GM12892 (cell line): ENCODE data around the gene KATNB1.
A peak's percentile ranks its signal among the peaks of the same experiment; 100 is the strongest.
"Not testable (repeated sequence)": the region's sequence is repeated elsewhere in the genome, so short reads cannot be mapped to it uniquely, and the experiment has no call there.

ENCODE experiments used
- DNase-seq: peaks from one replicate; pipeline ENCODE4 v3.0.0; 2011; ENCODE audit not compliant: insufficient read length
- FAIRE-seq: peaks from 2 replicates; lab custom pipeline; 2011; peaks lifted over from hg19 to GRCh38; lab: Jason Lieb, UNC
- POLR2A ChIP-seq: IDR thresholded peaks from 2 replicates; pipeline ENCODE4 v1.6.1; 2011; ENCODE audit warnings: low read depth, low read length, control low read depth
- POLR2AphosphoS5 ChIP-seq: IDR thresholded peaks from 2 replicates; pipeline ENCODE4 v1.6.1; 2011; ENCODE audit warnings: low read depth, low read length, control low read depth
- TAF1 ChIP-seq: IDR thresholded peaks from 2 replicates; pipeline ENCODE4 v1.6.1; 2011; ENCODE audit warnings: low read depth, mild to moderate bottlenecking, control low read depth, low read length, borderline replicate concordance

Gene KATNB1

DNA sequence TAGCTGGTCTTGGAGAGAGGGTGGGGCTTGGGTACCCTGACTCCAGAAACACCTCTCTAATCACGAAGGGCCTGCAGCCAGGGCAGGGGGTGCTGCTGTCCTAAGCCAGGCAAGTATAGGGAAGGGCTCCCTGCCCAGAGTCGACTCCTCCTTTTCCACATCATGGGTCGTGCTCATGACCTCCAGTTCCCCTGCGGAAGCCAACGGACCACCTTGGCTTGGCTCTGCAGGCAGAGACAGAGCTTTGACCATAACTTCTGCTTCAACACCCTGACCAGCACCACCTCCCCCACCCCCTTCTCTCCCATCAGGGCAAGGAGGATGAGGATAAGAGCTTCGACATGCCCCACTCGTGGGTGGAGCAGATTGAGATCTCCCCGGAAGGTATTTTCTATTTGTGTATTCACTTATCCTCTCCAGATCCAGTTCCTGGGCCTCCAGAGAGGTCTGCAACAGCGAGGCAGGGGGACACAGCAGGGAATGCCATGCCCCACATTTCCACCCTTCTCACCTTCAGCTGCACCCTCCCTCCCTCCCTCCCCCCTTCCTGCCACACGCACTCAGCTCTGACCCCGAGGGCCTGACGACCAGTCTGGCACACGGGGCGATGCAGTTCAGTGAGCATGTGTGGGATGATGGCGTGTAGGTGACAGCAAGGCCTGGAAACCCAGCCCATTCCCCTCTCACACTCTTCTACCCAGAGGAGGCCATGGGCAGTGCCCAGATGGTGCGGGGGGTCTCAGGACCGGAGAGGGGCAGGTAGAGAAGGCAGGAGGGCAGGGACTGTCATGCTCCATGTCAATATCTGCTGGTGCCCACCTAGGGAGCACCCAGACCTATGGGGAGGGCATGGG lies 14.0 kb upstream of the KATNB1 start:
- DNase-seq = no peak
- no peak for FAIRE-seq
- TF ChIP-seq TAF1 (no peak), POLR2A (no peak), POLR2AphosphoS5 (no peak)

DNA sequence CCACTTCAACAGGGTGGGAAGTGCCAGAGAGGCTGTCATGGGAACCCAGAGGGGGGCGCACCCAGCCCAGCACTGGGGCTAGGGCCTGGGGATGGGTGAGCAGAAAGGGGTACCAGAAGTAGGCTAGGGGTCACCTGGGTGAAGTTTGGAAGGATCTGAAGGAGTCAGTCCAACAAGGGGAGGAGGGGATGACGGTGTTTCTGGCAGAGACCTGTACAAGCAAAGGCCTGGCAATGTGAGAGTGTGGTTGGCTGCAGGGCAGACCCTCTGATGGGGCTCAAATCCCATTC lies 13.4 kb upstream of the KATNB1 start:
- FAIRE-seq = no peak
- DNase-seq = no peak
- no peak for TF ChIP-seq POLR2AphosphoS5
- no peak for TF ChIP-seq TAF1
- TF ChIP-seq POLR2A = no peak

DNA sequence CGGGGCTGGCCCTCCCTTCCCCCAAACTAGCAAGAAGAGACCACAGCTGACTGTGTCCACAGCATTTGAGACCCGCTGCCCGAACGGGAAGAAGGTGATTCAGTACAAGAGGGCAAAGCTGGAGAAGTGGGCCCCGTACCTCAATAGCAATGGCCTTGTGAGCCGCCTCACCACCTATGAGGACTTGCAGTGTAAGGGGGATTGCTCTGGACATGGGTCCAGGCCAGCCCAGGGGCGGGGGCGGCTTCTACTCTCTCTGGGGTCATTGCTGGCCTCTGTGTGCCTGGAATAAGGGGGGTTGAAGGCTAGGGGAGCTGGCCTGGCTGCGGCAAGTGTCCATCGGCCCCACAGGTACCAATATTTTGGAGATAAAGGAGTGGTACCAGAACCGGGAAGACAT lies 12.9 kb upstream of the KATNB1 start:
- DNase-seq (no peak), FAIRE-seq (no peak)
- TF ChIP-seq POLR2AphosphoS5 = no peak
- no peak for TF ChIP-seq TAF1
- no peak for TF ChIP-seq POLR2A

DNA sequence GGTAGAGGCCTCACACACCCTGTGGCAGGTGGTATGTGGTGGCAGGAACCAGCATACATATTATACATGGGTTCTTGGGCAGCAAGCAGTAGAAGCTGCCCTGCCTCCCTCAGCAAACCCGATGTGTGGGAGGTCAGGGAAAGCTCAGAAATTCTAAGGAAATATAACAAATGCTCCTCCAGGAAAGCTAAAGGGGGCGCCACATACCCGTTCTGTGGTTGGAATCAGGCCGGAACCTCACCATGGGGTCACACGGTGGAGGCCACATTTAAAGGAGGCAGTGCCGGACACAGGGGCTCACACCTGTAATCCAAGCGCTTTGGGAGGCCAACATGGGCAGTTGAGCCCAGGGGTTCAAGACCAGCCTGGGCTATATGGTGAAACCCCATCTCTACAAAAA lies 12.4 kb upstream of the KATNB1 start:
- TF ChIP-seq POLR2A = no peak
- TF ChIP-seq TAF1 = no peak
- no peak for TF ChIP-seq POLR2AphosphoS5
- DNase-seq (no peak), FAIRE-seq (no peak)

DNA sequence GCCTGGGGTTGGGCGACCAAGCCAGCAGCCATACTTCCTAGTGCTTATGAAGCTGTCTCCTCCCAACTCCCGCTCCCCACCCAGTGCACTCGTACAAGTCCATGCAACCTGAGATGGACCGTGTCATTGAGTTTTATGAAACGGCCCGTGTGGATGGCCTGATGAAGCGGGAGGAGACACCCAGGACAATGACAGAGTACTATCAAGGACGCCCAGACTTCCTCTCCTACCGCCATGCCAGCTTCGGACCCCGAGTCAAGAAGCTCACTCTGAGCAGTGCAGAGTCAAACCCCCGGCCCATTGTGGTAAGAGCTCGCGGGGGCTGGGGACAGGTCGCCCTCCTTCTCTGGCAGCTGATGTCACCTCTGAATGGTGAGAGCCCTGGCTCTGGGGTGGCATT lies 11.0 kb upstream of the KATNB1 start:
- TF ChIP-seq POLR2A (no peak), TAF1 (no peak), POLR2AphosphoS5 (no peak)
- FAIRE-seq = no peak
- no peak for DNase-seq

DNA sequence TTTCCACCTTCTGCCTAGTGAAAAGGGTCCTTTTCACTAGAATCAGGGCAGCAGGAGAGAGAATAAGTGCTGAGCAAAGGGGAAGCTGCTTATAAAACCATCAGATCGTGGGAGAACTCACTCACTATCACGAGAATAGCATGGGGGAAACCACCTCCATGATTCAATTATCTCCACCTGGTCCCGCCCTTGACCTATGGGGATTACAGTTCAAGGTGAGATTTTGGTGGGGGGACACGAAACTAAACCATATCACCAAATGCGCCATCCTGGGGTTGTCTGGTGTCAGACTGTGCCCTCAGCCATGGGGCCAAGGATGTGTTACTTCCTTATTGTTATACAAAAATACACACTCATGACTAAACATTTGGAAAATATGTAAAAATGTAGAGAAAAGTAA lies 10.4 kb upstream of the KATNB1 start:
- DNase-seq = no peak
- TF ChIP-seq TAF1 = no peak
- TF ChIP-seq POLR2A = no peak
- TF ChIP-seq POLR2AphosphoS5 = no peak
- peak; percentile 46 for FAIRE-seq

DNA sequence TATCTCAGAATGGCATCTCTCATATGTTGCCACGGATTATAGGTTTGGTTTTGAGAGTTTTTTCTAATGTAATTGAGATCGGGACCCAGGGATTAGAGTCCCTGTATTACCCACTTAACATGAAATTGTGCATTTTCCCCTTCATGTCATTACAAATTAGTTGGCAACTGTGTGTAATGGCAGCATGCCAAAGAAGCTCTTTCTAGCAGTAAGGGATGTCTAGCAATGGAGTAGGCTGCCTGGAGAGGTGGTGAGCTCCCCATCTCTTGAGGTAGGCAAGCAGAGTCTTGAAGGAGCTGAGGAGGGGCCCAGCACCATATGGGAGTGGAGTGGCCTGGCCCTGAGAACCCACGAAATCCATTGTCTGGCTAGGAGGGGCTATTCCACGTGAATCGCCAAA lies 10.0 kb upstream of the KATNB1 start:
- FAIRE-seq (no peak), DNase-seq (no peak)
- TF ChIP-seq POLR2AphosphoS5 (no peak), TAF1 (no peak), POLR2A (no peak)

DNA sequence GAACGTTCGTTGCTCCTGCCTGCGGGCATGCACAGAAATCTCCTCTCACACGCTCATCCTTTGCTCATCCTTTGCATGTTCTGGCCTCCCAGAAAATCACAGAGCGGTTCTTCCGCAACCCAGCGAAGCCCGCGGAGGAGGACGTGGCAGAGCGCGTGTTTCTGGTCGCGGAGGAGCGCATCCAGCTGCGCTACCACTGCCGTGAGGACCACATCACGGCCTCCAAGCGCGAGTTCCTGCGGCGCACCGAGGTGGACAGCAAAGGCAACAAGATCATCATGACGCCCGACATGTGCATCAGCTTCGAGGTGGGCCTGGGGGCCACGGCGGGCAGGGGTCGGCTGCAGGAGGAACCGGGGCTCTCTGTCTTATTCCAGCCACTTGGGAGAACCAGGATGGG lies 9.6 kb upstream of the KATNB1 start:
- DNase-seq (no peak), FAIRE-seq (no peak)
- TF ChIP-seq POLR2AphosphoS5 (no peak), TAF1 (no peak), POLR2A (no peak)

DNA sequence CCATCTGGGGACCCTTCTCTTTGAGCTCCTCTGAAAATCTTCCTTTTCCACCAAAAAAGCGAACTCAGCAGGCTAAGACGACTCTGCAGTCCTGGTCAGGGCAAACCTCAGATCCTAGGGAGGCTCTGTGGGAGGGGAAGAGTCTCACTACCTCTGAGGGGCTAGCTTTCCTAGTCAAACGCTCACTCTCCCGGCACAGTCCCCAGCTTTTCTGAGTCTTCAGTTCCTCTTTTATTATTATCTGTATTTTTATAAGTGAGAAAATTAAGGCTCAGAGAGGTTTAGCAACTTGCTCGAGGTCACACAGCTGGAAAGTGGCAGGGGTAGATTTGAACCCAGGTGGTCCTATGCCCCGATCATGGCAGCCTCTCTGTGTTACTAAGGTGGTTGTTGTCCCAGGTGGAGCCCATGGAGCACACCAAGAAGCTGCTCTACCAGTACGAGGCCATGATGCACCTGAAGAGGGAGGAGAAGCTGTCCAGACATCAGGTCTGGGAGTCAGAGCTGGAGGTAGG lies 9.1 kb upstream of the KATNB1 start:
- TF ChIP-seq TAF1 = no peak
- no peak for TF ChIP-seq POLR2AphosphoS5
- no peak for TF ChIP-seq POLR2A
- no peak for FAIRE-seq
- no peak for DNase-seq

DNA sequence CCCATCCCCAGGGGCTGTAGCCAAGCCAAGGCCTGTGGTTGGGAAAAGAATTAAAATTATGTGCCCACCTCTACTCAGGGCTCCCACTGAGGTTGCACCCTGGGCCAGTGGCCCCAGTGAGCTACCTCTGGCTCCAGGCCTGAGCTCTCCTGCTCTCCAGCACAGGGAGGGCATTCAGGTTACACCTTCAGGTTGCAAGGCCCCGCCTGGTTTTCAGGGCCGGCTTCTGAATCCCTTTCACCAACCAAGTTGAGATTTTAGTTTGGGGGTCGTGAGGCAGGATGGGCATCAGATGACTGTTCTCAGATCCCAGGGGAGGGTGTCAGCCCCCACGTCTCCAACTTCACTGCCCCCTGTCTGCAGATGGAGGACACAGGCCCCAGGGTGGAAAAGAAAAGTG lies 8.0 kb upstream of the KATNB1 start:
- TF ChIP-seq POLR2AphosphoS5 (no peak), TAF1 (no peak), POLR2A (no peak)
- DNase-seq = no peak
- FAIRE-seq = no peak

DNA sequence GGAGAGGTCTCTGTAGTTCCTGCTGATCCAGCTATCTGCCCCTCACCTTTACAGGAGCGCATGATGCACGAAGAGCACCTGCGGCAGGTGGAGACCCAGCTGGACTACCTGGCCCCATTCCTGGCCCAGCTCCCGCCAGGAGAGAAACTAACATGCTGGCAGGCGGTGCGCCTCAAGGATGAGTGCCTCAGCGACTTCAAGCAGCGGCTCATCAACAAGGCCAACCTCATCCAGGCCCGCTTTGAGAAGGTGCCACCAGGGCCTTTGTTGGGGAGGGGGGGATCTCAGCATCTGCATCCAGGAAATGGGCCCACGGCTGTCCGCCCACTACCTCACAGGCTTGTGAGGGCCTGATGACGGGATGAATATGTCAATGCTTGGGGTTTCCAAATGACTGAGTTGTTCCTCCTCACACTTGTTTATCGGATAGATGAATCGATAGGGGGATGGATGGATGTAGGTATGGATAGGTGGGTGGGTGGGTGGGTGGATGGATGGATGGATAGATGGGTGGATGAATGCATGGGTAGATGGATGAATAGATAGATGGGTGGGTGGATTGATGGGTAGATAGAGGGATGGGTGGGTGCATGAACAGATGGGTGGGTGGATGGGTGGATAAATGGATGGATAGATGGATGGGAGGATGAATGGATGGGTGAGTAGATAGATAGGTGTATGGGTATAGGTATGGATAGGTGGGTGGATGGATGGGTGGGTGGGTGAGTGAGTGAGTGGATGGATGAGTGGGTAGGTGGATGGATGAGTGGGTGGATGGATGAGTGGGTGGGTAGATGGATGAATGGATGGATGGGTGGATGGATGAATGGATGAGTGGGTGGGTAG lies 7.0 kb upstream of the KATNB1 start:
- FAIRE-seq = no peak
- TF ChIP-seq POLR2AphosphoS5 (no peak), POLR2A (no peak), TAF1 (no peak)
- DNase-seq = no peak

DNA sequence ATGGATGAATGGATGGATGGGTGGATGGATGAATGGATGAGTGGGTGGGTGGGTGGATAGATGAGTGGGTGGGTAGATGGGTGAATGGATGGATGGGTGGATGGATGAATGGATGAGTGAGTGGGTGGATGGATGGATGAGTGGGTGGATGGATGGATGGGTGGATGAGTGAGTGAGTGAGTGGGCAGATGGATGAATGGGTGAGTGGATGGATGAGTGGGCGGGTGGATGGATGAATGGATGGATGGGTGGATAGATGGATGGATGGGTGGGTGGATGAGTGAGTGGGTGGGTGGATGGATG lies 6.4 kb upstream of the KATNB1 start:
- no peak for TF ChIP-seq TAF1
- no peak for TF ChIP-seq POLR2A
- TF ChIP-seq POLR2AphosphoS5 = no peak
- FAIRE-seq (no peak), DNase-seq (no peak)

DNA sequence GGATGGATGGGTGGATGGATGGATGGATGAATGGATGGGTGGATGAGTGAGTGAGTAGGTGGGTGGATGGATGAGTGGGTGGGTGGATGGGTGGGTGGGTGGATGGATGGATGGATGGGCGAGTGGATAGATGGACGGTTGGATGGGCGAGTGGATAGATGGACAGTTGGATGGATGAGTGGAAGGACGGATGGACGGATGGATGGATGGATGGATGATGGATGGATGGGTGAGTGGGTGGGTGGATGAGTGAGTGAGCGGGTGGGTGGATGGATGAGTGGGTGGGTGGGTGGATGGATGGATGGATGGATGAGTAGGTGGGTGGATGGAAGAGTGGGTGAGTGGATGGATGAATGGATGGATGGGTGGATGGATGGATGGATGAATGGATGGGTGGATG lies 5.7 kb upstream of the KATNB1 start:
- not testable (repeated sequence) for DNase-seq, FAIRE-seq
